ENCODE measurements around the gene JSRP1.

DNA sequence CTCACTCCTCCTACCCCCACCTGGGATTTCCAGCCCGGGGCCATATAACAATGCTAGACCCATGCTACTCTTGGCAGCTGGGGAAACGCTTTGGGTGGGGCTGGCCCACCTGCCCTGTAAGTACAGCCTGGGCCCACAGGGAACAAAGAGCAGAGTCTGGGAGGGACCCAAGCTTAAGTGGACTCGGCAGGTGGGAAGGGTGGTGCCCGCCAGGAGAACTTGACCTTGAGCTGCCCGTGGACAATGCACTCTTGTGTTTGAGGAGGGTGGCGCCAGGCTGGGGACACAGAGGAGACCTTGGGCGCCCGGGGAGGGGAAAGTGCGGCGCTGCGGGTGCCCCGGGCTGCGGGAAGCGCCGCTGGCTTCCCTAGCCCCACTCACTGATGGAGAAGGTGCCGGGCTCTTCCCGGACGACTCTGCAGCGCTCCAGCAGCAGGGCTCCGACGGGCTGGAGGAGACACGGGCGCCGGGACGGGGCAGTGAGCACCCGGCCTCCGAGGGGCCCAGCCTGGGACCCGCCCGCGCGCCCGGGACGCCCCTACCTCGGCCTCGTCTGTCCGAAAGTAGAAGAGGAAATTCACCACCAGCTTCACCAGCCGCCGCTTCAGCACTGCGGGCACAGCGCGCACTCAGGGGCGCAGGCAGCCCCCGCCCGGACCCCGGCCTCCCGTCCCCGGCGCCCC lies 20.7 kb downstream of the JSRP1 start:
- TF ChIP-seq POLR2AphosphoS5 (IDR thresholded peaks at IDR 0.05; ENCODE audit: low read depth, low read length) (no peak), TAF1 (IDR thresholded peaks at IDR 0.05; ENCODE audit: low read depth, low read length) (no peak), POLR2A (IDR thresholded peaks at IDR 0.05; ENCODE audit: low read depth, low read length) (no peak), SPI1 (IDR thresholded peaks at IDR 0.05; ENCODE audit: low read depth, low read length) (no peak), POU2F2 (IDR thresholded peaks at IDR 0.05; ENCODE audit: low read depth, low read length) (no peak)

Measured in GM12891 (cell line).